Stomach (tissue), 4 donors: Measurements from ENCODE around the gene GPR4.

Source experiments
- EP300 ChIP-seq: sonication (generic); formaldehyde crosslinking; IDR thresholded peaks from one replicate; pipeline ENCODE4 v1.6.1; 2017; ENCODE audit warnings: antibody characterized with exemption
- POLR2A ChIP-seq, 4 donors: fragments of 450-650 bp; IDR thresholded peaks; one replicate each; pipeline ENCODE4 v1.6.1; 2016; ENCODE audit warnings: antibody characterized with exemption in 4 of 4, control low read depth in 2 of 4, mild to moderate bottlenecking in 1 of 4, moderate library complexity in 1 of 4
- POLR2AphosphoS5 ChIP-seq, 3 donors: sonication (generic); formaldehyde crosslinking; IDR thresholded peaks; one replicate each; pipeline ENCODE4 v1.6.1; 2016; ENCODE audit warnings: antibody characterized with exemption in 3 of 3
- TF ChIP-seq, protein P1 (sequence below), 7 experiments: fragments of 450-650 bp in 4 of 7; fragments of 200-600 bp in 3 of 7; sonication (generic) in 3 of 7; IDR thresholded peaks; one replicate each; pipeline ENCODE4 v1.5.1; 2016 to 2019; ENCODE audit warnings: antibody characterized with exemption in 7 of 7, control low read depth in 2 of 7, mild to moderate bottlenecking in 1 of 7

DNA sequence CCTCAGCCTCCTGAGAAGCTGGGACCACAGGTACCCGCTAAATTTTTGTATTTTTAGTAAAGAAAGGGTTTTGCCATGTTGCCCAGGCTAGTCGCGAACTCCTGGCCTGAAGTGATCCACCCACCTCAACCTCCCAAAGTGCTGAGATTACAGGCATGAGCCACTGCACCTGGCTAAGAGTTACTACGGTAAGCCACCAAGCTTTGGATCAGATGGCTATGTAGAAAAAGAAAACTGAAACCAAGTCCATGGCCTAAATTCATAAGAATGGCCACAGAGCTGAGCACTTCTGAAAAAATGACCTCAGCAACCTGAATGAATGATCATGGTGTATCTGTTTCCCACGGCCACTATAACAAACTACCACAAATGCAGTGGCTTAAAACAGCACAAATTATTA lies 26.8 kb downstream of the GPR4 start:
- TF ChIP-seq, protein P1, sequence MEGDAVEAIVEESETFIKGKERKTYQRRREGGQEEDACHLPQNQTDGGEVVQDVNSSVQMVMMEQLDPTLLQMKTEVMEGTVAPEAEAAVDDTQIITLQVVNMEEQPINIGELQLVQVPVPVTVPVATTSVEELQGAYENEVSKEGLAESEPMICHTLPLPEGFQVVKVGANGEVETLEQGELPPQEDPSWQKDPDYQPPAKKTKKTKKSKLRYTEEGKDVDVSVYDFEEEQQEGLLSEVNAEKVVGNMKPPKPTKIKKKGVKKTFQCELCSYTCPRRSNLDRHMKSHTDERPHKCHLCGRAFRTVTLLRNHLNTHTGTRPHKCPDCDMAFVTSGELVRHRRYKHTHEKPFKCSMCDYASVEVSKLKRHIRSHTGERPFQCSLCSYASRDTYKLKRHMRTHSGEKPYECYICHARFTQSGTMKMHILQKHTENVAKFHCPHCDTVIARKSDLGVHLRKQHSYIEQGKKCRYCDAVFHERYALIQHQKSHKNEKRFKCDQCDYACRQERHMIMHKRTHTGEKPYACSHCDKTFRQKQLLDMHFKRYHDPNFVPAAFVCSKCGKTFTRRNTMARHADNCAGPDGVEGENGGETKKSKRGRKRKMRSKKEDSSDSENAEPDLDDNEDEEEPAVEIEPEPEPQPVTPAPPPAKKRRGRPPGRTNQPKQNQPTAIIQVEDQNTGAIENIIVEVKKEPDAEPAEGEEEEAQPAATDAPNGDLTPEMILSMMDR (IDR thresholded peaks at IDR 0.05): no peak
- TF ChIP-seq POLR2A (IDR thresholded peaks at IDR 0.05) (no peak), POLR2AphosphoS5 (IDR thresholded peaks at IDR 0.05) (no peak), EP300 (no peak)
